CD4-positive, alpha-beta T cell treated with Interleukin-6 for 4 hours (primary cell): ENCODE results near the gene ASTN1.

Source experiments
- DNase-seq: peaks from one replicate; pipeline ENCODE4 v3.0.0-alpha.2; 2020; ENCODE audit warnings: mixed read lengths

Gene ASTN1

DNA sequence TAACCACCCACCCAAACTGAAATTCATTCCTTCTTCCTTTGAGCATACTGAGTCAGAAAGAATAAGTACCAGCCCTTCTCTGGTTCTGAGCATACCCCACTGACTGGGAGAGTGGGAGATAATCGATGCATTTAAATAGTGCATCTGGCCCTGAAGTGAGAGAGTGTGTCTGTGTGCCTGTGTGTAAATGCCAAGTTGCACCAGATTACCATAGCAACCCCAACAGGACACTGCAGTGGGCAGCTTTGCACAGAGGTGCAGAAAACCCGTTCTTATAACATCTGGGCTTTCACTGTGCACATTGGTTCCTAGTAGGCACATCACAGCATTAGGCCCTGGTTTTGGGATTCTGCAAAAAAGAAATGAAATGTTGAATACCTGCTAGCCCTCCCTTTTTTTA, 2.3 kb downstream of the ASTN1 start:
- DNase-seq, result no peak

- DNase-seq, result no peak
These were observed 18.0 kb downstream of the ASTN1 start for GRCh38 chr1:177146499-177146898.

DNA sequence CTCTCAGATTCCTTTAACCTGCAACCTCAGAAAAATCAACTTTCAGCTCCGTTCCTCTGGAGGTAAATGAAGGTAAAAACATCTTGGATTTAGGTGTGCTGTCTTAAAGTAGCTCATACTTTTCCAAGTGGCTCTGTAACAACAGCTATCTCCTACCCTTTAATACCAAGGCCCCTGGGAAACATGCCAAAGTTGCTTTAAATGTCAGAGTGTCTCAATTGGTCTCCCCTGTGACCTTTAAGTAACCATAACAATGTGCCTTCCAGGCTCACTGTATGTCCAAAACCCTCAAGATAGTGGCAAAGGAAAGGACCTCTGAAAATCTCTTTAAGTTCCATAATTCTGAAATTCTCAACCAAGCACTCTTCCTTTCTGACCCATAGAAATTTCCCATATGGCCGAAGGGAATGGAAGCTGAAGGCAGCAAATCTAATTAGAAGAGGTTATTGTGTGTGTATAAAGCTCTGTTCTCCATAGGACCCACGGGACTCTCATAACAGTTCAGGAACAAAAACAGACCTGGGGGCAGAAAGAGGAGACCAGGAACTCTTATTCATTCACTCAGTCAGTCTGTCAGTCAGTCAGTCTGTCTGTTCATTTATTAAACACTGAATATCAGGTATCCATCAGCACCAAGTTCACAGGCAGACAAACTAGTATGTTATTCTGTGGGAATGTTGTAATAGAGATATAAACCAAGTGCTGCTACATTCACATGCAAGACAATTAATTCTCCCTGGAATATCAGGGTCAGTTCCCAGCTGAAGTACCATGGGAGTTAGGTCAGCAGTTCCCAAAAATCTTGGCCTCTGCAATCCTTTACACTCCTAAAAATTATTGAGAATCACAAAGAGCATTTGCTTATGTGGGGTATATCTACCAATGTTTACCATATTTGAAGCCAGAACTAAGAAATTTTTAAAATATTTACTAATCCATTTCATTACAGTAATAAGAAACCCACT, 19.1 kb downstream of the ASTN1 start:
- no peak for DNase-seq

GRCh38 chr1:177142791-177143271, 21.7 kb downstream of the ASTN1 start:
- DNase-seq, result no peak

DNA sequence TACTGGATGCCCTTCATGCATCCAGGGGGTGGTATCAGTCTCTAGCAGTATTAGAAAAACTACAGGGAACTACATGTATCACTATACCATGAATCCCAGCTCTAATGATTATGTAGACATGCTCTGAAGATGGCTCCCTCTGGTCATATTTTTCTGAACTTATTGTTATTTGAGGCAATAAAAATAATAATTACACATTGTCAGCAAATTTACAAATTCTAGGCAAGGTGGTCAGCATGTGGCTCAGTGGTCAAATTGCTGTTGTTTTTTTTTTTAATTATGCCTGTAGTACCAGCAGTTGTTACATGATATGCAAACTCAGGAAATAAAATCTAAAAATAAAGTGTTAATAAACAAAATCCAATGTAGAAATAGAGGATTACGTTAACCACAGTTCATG, 22.5 kb downstream of the ASTN1 start:
- no peak for DNase-seq

GRCh38 chr1:177138347-177138746, 26.2 kb downstream of the ASTN1 start:
- no peak for DNase-seq

- DNase-seq, result no peak
These were observed 26.7 kb downstream of the ASTN1 start for GRCh38 chr1:177137814-177138213.

DNA sequence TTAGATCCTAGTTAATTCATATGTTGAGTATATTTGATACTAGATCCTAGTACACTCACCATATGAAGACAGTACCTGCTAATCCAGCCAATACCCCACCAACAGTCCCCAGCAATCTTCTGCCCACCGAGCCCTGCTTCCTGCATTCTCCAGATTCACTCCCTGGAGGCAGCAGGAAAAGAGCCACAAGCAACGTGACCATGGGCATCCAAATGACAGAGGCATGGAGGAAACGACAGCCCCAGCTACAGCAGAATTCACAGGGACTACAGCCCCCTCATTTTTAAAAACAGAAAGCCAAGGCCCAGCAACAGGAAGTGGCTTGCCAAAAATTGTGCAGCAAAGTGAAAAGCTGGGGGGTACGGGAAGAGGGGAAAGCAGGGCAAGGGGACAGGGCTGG, 29.3 kb downstream of the ASTN1 start:
- no peak for DNase-seq

GRCh38 chr1:177133977-177134538, 30.5 kb downstream of the ASTN1 start:
- DNase-seq, result no peak

DNA sequence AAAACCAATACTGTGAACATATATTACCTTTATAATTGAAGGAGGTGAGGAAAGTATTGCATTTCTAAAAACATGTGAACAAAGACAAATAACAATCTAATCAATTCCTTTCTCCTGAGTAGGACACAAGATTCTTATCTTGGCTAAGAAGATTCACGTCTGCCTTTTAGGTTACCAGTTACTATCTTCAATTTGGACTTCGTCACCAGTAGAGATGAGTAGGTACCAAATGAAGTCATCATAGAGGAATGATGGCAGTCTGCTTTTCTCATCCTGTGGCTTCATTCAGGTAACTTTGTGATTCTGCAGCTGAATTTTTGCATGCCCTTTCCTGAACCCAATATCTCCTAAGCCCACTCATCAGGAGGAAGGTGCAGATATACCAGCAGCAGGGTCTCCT, 32.4 kb downstream of the ASTN1 start:
- DNase-seq, result no peak

DNA sequence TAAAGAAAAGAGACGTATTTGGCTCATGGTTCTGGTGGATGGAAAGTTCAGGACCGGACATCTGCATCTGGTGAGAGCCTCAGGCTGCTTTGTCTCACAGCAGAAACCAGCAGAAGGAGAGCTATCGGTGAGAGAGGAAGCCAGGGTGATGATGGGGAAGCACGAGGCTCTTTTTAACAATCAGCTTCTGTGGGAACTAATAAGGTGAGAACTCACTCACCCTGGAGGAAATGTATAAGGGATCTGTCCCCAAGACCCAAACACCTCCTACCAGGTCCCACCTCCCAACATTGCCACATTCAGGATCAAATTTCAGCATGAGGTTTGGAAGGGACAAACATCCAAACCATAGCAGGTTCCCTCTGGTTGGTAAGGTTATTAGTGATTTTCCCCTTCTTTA, 32.8 kb downstream of the ASTN1 start:
- no peak for DNase-seq

DNA sequence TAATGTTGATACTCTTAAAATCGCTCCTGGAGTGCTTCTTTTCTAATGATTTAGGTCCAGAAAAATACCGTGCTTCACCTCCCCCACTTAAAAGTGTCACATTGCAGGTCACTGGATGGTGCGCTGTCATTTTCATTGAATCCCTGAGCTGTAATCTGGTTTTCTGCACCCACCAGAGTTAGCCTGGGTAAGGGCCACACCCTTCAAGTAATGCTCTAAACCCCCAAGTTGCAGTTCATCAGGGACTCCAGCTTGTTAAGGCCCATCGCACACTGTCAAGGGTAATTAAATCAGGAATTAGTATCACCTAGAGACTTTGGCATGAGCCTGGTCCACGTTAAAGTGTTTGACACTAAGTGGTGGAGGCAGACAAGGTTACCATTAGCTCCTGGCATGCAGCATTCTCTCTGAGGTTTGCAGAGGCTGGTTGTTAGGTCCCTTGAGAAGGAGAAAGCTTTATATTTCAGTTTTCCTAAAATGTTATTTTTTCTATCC, 34.0 kb downstream of the ASTN1 start:
- DNase-seq, result no peak

GRCh38 chr1:177128665-177129281, 35.7 kb downstream of the ASTN1 start:
- DNase-seq, result no peak

DNA sequence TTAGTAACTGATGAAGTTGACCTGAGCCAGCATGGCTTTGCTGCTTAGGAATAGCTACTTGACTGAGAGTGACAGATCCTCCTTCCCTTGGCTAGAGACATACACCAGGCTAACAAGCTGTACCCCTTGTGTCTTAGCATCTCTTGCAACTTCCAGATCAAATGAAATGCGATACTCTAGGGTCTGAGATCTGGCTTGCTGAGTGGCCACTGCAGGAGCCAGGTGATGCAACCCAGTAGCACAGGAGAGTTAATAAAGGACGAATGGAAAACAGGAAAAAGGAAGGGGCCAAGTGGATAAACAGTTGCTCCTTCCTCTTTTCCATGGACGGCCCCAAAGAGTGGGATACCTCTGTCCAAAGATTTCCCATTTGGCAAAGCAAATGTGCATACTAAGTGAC, 38.2 kb downstream of the ASTN1 start:
- DNase-seq, result no peak

DNA sequence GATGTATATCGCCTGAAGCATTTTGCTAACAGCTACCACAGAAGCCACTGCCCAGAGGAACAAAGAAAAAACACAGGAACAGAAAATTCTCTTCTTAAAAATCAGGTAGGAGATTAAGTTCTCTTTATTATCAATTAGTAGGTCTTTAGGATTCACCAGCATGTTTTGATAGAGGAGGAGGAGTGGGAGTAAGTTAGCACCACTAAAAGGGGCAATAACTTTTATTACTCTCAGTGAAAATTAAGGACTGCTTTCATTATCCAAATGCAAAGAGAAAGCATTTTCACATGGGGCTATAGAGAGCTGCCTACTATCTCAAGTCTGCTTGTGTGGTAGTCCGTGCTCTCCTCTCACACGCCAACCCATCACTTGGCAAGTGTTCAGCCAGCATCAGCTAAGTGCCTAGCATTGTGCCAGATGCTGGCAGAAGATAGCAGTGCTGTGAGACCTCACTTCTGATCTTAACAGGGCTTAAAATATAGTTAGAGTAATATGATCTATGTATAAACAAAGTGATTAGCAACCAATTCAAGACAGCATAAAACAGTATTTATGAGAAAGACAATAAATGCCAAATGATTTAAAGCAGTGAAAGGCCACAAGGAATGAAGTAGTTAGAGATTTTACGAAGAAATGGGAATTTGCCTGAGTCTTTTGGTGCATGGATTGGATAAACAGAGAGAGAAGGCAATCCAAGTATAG, 39.8 kb downstream of the ASTN1 start:
- DNase-seq, result no peak

GRCh38 chr1:177122461-177123251, 41.9 kb downstream of the ASTN1 start:
- DNase-seq, result no peak

DNA sequence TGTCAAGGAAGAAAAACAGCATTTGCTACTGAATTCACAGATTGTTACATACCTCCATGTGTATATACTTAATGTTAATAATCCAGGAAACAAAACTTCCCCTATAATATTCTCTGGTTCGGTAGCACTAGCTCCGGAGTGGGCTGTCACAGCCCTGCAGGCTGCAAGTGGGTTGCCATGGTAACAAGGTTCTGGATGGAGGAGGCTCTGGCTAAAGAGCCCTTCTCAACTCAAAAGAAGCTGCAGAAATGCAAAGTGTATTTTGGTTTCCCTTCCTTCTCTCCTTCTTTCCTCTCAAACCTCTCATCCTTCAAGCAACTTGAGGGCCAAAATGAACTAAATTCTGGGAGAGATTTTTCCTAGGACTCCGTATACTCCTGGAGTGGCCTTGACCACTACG, 45.2 kb downstream of the ASTN1 start:
- no peak for DNase-seq

DNA sequence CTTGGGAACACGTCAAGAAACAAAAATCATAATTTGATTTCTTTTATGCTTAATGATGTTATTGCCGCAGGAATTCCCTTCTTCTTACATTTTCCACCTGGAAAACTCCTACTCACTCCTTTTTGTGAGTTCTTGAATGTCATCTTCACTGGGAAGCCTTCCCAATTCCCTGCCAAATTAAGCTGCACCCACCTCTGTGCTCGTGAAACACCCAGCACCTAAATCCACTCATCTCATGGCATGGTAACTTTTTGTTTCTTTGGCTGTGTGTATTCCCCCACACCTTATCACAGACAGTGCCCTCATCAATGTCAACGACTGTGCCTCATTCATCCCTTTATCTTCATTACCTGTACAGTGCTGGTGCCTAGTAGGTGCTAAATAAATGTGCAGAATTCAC, 45.6 kb downstream of the ASTN1 start:
- no peak for DNase-seq

GRCh38 chr1:177116941-177117340, 47.6 kb downstream of the ASTN1 start:
- DNase-seq, result no peak

DNA sequence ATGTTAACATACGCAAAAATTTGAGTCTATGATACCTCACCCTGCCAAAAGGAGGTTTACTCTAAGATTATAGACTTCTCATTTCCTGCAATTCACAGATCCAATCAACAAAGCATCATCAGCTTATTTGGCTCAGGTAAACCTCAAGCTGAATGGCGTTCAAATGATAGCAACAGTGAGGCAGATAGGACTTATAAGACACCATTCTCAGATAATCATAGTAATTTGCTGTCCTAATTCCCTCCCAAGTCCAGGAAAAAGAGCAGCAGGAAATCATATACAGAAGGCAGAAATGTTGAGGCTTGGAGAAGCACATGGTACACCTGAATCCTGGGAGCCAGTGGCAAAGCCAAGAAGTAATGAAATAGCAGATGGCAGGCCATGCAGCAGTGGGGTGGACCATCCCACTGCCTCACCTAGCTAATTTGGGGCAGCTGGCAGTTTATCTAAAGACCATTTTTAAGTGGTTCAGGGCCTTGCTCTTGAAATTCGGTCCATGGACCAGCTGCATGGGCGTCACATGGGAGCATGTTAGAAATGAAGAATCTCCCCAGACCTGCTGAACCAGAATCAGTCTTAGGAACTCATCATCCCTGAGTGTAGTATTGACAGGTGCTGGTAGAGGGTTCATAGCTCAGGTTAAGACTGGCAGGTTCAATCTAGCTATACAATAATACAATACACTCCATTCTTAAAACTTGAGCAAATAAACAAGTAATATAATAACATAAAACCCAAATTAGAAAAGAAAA, 57.7 kb downstream of the ASTN1 start:
- no peak for DNase-seq

DNA sequence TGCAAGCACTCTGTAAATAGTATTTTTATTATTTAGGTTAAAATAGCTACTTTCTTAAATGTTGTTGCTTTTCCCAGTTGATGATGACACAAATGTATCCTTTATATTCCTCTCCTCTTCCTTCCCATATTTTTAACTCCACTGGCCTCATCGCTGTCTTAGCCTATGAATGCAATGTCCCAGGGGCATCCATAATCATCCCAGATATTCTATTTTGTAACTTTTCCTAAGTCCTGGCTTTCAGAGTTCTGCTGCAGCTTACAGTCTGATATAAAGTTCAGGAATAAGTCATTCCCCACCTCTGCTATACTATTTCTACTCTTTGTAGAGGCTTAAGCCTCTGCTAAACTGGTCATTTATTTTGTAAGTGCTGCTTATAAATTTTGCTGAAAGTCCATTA, 58.3 kb downstream of the ASTN1 start:
- no peak for DNase-seq
